ENCODE results near the gene AMOT. TPM values are rescaled to one million over a fixed set of nuclear protein-coding genes. Genes with fewer than 3 reads are reported as not detected.

Gene AMOT
- total and polyA plus RNA-seq, 2 experiments from 2014 or later: 2.1 to 5.4 TPM

- Mint-ChIP-seq H3K27me3 (ENCODE audit: insufficient read depth, low read depth, poor library complexity) (peaks cover 7% of the 10 kb centered on the region), H3K4me1 (peaks cover 24% of the 10 kb centered on the region; the same call in 2 of the 3 replicates), H3K27ac (no peak overlapping the region), H3K36me3 (ENCODE audit: low read depth) (no peaks in the 10 kb centered on the region), H3K4me3 (no peak overlapping the region), H3K9me3 (peaks cover 3% of the 10 kb centered on the region; the same call in 1 of the 3 replicates)
- H3K4me3 ChIP-seq: no peak overlapping the region
- ATAC-seq (no peak), DNase-seq (ENCODE audit: low spot score) (no peak)
- H3F3A ChIP-seq (replicated peaks; ENCODE audit: low read depth): no peaks in the 10 kb centered on the region
- H2AFZ ChIP-seq: no peak overlapping the region
- H3K27me3 ChIP-seq (ENCODE audit: insufficient read depth): no peaks in the 10 kb centered on the region
- H4K20me1 ChIP-seq (replicated peaks; ENCODE audit: insufficient read depth): no peaks in the 10 kb centered on the region
- no peak for TF ChIP-seq NANOG (IDR thresholded peaks at IDR 0.05; ENCODE audit: borderline replicate concordance)
- no peak for TF ChIP-seq REST (IDR thresholded peaks at IDR 0.05; ENCODE audit: unreplicated experiment)
- TF ChIP-seq ZNF114 (CRISPR knock-in tag; IDR thresholded peaks at IDR 0.05): no peak
- TF ChIP-seq POLR2AphosphoS5 (IDR thresholded peaks at IDR 0.05; ENCODE audit: low read depth): no peak
- no peak for TF ChIP-seq ZNF331 (CRISPR knock-in tag; IDR thresholded peaks at IDR 0.05; ENCODE audit: low read depth)
- no peak for TF ChIP-seq CTCF (conservative IDR thresholded peaks at IDR 0.05; ENCODE audit: low read depth in 2 of 2)
- no peak for TF ChIP-seq ZNF462 (CRISPR knock-in tag; IDR thresholded peaks at IDR 0.05)
- H3K36me3 ChIP-seq (ENCODE audit: insufficient read depth): no peaks in the 10 kb centered on the region
- H3K4me1 ChIP-seq (ENCODE audit: insufficient read depth): peaks cover 22% of the 10 kb centered on the region
- no peak overlapping the region for H3K27ac ChIP-seq (ENCODE audit: low read depth)
- H3K9me2 ChIP-seq (ENCODE audit: insufficient read depth): no peaks in the 10 kb centered on the region
- H3K79me2 ChIP-seq (replicated peaks; ENCODE audit: insufficient read depth): no peaks in the 10 kb centered on the region
- H3K4me2 ChIP-seq: no peak overlapping the region
Measured at GRCh38 chrX:112735147-112735546, 105.5 kb downstream of the AMOT start.

All from GM23338 (cell line).